Suppressor macrophage treated with lipopolysaccharide for 4 hours (primary cell): ENCODE measurements around the gene CKS2.
A peak's percentile ranks its signal among the peaks of the same experiment; 100 is the strongest.

Experiments used
- DNase-seq: peaks from one replicate; pipeline ENCODE4 v3.0.0-alpha.2; 2020

CKS2 gene

DNA sequence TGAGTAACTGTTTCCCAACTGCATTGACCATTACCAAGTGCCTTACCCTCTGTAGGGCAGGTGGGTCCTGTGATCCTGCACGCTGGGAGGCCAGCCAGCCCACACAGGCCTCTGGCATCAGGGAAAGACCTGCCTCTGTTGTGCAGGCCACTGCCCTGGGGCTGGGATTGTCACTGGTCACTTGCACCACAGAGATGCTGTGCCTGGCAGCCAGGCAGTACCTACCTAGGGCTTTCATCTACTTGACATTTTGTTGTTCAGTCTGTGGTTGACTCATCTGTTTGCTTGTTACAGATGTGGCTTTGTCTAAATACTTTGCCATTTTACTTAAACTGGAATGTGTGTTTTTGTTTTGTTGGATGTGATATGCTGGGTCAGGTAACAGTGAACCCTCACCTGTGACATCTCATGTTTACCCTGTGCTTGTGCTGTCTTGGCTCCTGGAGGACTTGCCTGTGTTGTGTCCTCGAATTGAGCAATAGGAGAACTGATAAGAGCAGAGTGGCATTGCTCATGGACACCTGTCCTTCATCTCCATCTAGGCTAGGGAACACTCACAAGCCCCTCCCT, 40.1 kb downstream of the CKS2 start:
- DNase-seq: no peak

DNA sequence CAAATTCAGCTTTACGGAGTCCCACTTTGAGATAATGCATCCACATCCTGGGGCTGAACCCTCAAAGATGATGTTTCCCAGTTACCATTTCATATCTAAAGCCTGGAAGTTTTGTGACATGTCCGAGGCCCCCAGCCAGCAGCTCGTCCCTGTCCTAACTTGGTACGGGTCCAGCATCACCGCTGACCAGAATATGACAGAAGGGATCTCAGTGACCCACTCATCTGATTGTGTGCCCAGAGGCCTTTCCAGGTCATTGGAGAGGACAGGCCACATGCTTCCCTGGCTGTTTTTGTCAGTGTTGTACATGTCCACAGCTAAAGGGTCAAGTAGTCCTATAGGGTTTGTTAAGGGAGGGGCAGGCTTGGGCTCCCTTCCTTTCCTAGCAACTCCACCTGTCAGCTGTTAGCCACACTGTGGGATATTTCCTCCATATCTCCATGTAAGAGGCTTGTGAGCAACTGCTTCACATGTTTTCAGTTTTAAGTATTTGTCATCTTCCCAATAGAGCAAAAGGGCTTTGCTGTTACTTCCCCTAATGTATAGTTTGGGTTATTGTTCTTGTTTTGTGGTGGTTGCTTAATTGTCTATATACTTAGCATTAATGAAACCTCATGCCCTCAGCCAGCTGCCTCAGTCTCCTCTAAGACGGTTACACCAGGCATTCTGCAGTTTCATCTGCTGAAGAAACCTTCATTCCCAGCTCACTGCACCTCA, 40.7 kb downstream of the CKS2 start:
- DNase-seq: peak; percentile 44

- no peak for DNase-seq
Measured at GRCh38 chr9:89352451-89352850, 41.5 kb downstream of the CKS2 start.

- no peak for DNase-seq
Measured at GRCh38 chr9:89352874-89353649, 42.1 kb downstream of the CKS2 start.

DNA sequence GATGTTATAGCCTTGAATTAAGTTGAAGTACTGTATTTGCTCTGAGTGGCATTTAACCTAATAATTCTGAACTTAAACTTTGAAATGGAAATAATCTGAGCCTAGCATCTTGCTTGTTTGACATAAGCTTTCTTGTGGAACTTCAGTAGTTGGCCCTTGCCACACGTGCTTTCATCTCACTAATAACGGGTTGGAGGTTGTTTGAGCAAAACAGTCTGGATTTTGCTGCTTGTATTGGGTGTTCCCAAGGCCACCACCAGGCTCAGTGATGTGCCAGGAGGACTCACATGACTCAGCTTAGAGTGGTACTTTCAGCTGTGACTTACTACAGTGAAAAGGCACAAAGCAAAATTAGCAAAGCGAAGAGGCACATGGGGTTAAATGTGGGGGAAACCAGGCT, 43.0 kb downstream of the CKS2 start:
- no peak for DNase-seq

DNA sequence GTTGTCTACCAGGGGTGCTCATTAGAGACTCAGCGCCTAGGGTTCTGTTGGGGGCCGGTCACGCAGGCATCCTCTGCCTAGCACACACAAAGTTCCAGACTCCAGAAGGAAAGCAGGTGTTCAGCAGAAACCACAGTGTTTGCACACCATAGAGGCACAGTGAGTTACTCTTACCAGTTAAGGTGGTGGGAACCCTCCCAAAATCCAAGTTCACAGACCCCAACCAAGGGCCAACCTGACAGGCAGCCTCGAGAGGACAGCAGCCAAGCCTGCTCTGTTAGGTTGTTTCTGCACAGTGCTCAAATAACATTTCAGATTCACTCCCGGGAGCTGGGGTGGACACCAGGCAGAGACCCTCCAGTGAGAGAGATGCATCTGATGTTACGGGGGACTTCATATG, 43.5 kb downstream of the CKS2 start:
- DNase-seq: no peak

DNA sequence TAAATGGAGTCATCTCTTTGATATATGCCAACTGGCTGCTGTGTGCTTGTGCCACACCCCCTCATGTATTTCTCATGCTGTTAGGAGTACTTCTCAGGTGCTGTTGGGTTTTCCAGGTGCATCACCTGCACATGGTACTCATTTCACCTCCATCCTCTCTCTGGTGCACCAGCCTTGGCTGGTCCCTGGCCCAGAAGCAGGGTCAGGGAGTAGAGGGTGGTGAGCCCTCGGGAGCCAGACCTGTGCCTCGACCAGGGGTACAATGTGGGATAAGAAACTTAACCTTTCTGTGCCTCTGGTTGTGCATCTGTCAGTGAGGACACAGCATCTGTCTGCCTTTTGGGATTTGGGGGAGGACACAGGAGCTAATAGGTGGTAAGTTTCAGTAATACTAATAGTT, 45.8 kb downstream of the CKS2 start:
- no peak for DNase-seq

DNA sequence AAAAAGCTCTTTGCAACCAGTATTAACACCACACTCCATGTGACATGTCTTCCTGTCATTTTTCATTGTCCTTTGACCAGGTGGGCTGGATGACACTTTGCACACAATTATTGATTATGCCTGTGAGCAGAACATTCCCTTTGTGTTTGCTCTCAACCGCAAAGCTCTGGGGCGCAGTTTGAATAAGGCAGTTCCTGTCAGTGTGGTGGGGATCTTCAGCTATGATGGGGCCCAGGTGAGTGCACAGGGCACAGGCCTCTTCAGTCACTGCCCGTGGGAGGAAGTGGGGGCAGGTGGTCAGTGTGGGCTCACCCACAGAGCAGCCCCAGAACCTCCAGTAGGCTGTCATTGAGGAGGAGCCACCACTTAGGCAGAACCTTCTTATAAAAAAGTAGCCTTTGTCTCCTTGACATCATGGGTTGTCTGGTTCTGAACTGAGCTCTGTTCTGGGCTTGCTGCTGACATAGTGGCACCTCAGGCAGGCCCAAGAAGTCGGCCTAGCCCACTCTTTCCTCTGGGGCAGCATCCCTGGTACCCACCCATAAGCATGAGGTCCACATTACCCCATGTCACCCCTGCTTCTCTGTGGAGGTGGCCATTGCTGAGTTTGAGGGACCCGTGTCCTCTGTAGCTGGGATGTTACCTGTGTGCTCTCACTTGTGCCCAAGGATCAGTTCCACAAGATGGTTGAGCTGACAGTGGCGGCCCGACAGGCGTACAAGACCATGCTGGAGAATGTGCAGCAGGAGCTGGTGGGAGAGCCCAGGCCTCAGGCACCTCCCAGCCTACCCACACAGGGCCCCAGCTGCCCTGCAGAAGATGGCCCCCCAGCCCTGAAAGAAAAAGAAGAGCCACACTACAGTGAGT, 46.6 kb downstream of the CKS2 start:
- no peak for DNase-seq

GRCh38 chr9:89358376-89358916, 47.5 kb downstream of the CKS2 start:
- no peak for DNase-seq

- DNase-seq: no peak
Measured at GRCh38 chr9:89358985-89359384, 48.0 kb downstream of the CKS2 start.

DNA sequence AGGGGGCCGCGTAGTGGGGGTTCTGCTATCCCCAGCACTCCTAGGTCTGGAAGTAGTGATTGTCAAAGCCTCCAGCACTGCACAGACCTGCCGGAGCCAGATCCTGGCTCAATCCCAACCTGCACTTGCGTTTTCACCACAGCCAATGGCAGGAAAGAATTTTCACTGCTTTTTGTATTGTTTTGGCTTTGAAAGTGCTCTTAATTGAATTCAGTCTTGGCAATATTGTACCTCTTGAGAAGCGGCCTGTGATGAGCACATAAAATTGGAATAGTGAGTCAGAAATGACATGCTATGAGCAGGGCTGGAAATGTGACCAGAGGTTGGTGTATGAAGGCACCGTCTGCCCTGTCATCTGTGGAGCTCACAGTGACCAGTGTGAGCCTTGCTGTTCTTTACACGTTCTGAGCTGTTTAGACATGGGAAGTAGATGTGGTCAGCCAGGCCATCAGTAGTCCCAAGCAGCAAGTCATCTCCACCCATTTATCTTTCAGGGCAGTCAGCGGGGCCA, 48.8 kb downstream of the CKS2 start:
- DNase-seq: no peak

DNA sequence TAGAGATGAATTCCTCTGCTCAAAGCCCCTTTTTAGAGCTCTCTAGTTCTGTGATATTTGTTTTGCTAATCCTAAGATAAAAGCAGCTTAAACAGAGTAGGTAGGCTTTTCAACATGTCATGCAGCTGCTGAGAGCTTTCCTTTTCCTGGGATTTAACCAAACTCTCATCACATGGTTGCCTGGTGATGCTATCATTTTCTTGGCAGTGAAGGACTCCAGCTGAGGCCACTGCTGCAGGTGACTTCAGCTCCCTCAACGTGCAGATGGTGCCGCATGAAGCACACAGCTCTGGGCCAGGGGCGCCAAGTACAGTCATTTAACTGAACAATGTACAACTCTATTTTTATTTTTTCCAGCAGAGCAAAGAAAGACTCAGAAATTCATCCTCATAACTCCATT, 49.5 kb downstream of the CKS2 start:
- DNase-seq: no peak

DNA sequence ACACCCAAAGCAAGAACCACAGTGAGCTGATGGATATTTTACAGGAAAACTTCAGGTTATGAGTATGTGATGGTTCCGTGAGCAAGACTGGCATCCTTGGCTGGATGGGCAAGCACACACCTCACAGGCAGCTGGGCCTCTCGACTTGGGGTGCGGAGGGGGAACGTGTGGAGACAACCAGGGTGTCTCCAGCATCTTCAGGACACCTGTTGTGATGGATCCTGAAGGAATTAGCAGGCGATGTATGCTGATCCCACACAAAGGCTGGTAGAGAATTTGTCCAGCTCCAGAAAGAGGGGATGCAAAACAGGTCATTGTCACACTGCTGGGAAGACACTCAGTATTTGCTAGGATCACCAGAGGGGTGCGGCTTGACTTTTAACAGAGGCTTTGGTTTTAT, 50.0 kb downstream of the CKS2 start:
- DNase-seq: no peak

GRCh38 chr9:89361816-89362646, 51.0 kb downstream of the CKS2 start:
- no peak for DNase-seq

- DNase-seq: no peak
Measured at GRCh38 chr9:89362647-89363310, 51.8 kb downstream of the CKS2 start.

- DNase-seq: no peak
Measured at GRCh38 chr9:89363311-89363670, 52.3 kb downstream of the CKS2 start.

GRCh38 chr9:89363921-89364665, 53.1 kb downstream of the CKS2 start:
- DNase-seq: no peak

GRCh38 chr9:89364666-89365531, 53.9 kb downstream of the CKS2 start:
- no peak for DNase-seq

DNA sequence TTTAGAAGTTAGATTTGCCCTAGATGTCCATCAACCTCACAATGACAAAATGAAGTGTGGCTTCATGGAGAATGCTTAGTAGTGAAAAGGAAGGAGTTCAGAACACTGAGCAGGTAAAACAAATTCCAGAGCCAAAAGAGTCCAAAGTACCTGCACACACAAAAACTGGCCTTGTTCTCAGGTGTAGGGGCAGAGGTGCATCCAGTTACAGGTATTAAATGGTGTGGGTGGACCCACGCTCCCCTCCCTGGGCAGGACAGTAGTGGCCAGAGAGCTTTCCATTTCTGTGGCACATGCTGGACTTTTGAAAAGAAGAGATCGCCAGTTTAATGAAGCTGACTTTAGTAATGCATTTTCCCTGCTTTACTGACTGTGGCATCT, 54.5 kb downstream of the CKS2 start:
- DNase-seq: no peak
